HG03439 (cell line): ENCODE measurements around the gene RNF224.
"Not testable (repeated sequence)": the region's sequence is repeated elsewhere in the genome, so short reads cannot be mapped to it uniquely, and the experiment has no call there.

Experiments
- ATAC-seq: cut with Tn5 transposase; IDR thresholded peaks from one replicate; pipeline ENCODE4 v1.9.1; 2021; ENCODE audit warnings: mild to moderate bottlenecking, moderate library complexity; ENCODE audit not compliant: unreplicated experiment

Gene RNF224

DNA sequence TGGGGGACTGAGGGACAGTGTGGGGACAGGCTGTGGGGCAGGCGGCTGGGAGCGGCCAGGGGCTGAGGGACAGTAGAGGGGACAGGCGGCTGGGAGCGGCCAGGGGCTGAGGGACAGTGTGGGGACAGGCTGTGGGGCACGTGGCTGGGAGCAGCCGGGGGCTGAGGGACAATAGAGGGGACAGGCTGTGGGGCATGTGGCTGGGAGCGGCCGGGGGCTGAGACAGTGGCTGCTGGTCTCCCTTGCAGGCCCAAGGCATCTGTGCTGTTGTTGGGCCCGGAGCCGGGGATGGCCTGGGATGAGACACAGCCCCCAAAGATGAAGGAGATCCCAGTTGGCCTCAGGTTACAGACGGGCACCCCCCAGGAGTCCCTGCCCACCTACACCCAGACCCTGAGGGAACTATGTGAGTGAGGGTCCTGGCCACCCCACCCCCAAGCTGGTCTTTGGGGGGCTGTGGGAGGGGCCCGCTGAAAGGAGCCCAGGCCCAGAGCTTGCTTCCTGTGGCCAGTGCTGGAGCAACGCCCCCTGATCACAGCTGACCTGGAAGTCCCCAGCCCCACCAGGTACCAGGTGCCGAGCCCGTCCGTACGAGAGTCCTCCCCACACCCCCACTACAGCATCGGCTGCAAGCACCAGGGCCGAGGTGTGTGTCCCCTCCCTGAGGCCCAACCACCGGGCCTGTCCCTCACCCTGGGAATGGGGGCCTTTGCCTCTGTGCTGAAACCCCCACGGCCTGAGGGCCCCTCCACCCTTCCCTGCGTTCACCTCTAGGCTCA lies 24.4 kb downstream of the RNF224 start:
- ATAC-seq = no peak

DNA sequence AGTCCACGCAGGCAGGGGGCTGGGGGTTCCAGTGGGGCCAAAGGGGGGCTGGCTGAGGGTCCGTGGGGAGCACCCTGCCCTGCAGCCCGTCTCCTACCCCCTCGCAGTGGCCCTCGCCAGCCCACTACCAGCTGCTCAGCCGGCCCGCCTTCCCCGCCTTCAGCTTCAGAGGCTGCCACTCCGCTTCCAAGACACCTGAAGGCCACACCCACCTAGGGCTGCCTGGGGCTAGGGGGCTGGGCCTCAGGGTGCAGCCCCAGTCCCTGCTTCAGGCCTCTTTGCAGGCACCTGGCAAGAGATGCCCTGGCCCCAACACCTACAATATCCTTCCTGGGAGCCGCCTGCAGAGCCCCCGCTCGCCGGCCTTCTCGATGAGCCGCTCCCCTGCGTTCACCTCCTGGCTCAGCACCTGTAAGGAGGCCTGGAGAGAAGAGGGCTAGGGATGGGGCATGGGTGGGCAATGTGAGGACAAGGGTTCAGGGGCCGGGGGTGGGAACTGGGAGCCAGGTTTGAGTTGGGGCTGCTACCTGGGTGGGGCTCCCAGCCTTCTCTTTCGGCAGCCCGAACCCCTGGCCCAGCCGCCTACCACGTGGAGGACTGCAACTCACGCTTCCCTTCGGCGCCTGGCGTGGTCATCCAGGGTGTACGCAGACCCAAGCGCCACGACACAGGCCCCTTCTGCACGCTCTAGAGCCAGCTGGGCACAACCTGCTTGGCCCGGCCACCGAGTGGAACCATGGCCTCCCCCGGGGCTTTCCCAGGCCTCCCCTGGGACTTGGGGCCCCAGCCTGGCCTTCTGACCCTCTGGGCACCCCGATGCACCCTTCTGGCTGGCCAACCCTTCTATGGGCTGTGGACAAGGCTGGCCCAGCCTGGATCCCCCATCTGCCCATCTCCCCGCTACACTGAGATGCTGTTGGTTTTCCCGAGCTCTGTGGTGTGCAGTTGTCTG lies 25.5 kb downstream of the RNF224 start:
- ATAC-seq = no peak

DNA sequence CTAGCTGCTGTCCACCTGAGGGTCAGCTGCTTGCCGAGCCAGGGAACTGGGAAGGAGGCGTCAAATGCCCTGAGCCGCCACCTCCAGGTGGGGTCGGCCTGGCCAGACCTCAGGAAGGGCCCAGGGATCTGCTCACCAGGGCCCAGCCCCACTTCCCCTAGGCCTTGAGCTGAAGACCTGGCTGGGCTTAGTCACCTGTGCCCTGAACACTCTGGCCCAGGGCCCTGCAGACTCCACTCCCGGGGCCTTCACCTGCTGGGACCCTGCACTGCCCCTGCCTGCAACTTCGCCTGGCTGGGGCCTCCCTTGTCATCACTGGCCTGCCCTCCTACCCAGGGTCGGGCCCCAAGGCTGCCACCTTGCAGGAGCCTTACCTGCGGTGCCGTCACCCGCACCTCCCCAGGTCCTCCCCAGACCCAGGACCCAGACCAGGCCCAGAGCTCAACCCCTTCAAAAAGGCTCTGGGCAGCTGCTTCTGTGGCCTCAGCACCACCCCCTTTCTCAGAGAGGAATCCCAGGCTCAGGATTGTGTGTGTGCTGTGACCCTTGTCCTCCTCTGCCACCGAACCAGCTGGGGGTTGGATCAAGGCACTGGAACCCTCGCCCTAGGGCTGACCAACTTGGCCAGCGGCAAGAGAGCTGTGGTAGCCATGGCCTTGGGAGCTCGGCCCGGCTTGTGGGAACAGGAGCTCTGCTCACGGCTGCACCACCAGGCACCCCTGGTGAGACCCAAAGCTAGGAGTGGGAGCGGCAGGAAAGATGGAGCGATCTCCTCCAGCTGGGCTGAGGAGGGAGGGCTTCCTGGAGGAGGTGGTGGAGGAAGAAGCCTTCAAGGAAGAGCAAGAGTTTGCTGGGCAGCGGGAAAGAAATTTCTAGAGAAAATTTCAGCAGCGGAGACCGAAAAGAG lies 26.7 kb downstream of the RNF224 start:
- ATAC-seq = no peak

GRCh38 chr9:137254624-137255447 lies 27.5 kb downstream of the RNF224 start, which contains the start of gene NELFB:
Gene NELFB, plus strand, starts transcription at chr9:137255327.
- peak; percentile 59 for ATAC-seq

GRCh38 chr9:137255448-137256114 lies 28.3 kb downstream of the RNF224 start:
- ATAC-seq = peak; percentile 42

GRCh38 chr9:137256362-137256761 lies 29.1 kb downstream of the RNF224 start:
- no peak for ATAC-seq

- no peak for ATAC-seq
These were observed 29.6 kb downstream of the RNF224 start for GRCh38 chr9:137256856-137257255.

- not testable (repeated sequence) for ATAC-seq
These were observed 35.0 kb downstream of the RNF224 start for GRCh38 chr9:137262173-137262908.

GRCh38 chr9:137262909-137263285 lies 35.6 kb downstream of the RNF224 start:
- no peak for ATAC-seq

- ATAC-seq = no peak
These were observed 36.2 kb downstream of the RNF224 start for GRCh38 chr9:137263506-137263905.

GRCh38 chr9:137264067-137264466 lies 36.8 kb downstream of the RNF224 start:
- no peak for ATAC-seq

DNA sequence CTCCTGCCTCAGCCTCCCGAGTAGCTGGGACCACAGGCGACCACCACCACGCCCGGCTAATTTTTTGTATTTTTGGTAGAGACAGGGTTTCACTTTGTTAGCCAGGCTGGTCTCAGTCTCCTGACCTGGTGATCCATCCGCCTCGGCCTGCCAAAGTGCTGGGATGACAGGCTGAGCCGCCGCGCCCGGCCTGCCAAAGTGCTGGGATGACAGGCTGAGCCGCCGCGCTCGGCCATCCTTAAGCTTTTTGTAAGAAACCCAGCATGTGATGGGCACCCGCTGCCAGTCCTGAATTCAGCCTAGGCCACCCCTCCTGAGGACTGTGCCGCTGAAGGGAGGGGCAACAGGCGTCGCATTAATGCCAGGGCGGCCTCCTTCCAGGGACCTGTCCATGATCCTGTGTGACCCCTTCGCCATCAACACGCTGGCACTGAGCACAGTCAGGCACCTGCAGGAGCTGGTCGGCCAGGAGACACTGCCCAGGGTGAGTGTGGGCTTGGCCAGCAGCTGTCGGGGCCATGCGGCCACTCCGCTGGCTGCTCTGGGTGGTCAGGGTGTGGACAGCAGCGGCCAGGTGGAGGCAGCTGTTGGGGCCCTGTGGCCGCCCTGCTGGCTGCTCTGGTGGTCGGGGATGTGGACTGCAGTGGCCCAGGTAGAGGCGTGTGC lies 38.3 kb downstream of the RNF224 start:
- ATAC-seq = no peak

- ATAC-seq = no peak
These were observed 38.8 kb downstream of the RNF224 start for GRCh38 chr9:137266162-137266527.

GRCh38 chr9:137266585-137267453 lies 39.5 kb downstream of the RNF224 start:
- no peak for ATAC-seq

GRCh38 chr9:137267933-137268355 lies 40.6 kb downstream of the RNF224 start:
- ATAC-seq = no peak

DNA sequence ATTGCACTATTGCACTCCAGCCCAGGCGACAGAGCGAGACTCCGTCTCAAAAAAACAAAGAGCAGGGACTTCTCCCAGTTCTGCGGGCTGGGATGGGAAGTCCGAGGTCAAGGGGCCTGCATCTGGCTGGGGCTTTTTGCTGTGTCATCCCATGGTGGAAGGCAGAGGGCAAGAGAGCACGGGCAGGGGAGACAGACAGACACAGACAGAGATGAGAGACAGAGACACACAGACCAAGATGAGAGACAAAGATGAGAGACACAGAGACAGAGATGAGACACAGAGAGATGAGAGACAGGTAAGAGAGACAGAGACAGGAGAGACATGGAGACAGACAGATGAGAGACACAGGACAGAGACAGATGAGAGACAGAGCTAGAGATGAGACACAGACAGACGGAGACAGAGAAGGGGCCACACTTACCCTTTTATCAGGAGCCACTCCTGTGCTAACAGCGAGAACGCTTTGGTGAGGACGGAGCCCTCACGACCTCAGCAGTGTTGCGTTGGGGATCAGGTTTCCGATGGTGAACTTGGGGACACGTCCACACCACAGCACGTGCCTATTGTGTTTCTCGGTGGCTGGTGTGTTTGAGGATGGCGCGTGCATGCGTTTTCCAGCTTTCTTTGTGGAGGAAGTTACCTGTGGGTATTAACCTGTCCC lies 41.4 kb downstream of the RNF224 start:
- no peak for ATAC-seq
